SK-N-SH treated with all-trans-retinoic acid at 6 μM for 48 hours (cell line): ENCODE results near the gene KREMEN2.

Experiments used
- CREB5 ChIP-seq: fragments of 250-450 bp; sonication (Bioruptor Pico); IDR thresholded peaks from 2 replicates; pipeline ENCODE4 v1.5.1; 2020; ENCODE audit warnings: low read depth, mild to moderate bottlenecking, moderate library complexity
- ZFP3 ChIP-seq: fragments of 250-450 bp; sonication (Bioruptor Pico); IDR thresholded peaks from 2 replicates; pipeline ENCODE4 v1.5.0; 2020; ENCODE audit warnings: mild to moderate bottlenecking, moderate library complexity
- ZFP30 ChIP-seq: fragments of 450-650 bp; formaldehyde crosslinking; IDR thresholded peaks from 2 replicates; pipeline ENCODE4 v1.5.0; 2022; ENCODE audit warnings: mild to moderate bottlenecking, moderate library complexity

GRCh38 chr16:2979669-2980226 is 15.7 kb downstream of the KREMEN2 start:
- TF ChIP-seq CREB5 (no peak), ZFP3 (no peak), ZFP30 (CRISPR knock-in tag) (no peak)
